ENCODE results near the gene NDE1. TPM values are rescaled to one million over a fixed set of nuclear protein-coding genes. Genes with fewer than 3 reads are reported as not detected.

NDE1 gene
- total and polyA plus RNA-seq, 9 of the 15 experiments (the other 6 are each of a cell fraction or from before 2014, with no cell fraction given): 3.1 to 59.9 (median 30.0) TPM

DNA sequence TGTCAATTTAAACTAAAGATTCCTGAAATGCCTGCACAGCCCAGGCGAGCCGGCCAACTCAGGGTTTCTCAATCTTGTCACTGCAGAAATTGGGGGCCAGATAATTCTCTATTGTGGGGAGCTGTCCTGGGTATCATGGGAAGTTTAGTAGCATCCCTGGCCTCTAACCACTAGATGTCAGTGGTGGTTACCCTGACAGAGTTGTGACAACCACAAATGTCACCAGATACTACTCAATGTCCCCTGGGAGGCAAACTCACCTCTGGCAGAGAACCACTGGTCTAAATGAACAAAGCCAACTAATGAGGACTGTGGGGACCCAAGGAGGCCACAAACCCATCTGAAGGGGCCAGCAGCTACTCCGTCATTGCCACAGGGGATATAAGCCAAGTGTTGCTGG is 115.8 kb downstream of the NDE1 start (continued):
- TF ChIP-seq SMARCA5 (IDR thresholded peaks at IDR 0.05) (no peak), ESRRA (IDR thresholded peaks at IDR 0.05; ENCODE audit: borderline replicate concordance, low read depth) (peak; percentile 61; the same call in 1 of the 2 replicates)

GRCh38 chr16:15766918-15767317 is 116.9 kb downstream of the NDE1 start:
- in situ Hi-C loops (cut with MboI): no loop called here
- CTCF ChIA-PET (ENCODE audit: low intra/inter-chr PET ratio): interaction anchor here (2.2 kb wide), 1 partner anchor 361 kb away, joined by 17 read pairs; no protein-coding TSS in a partner anchor
- FAIRE-seq: no peak

More at GRCh38 chr16:15766918-15767317, 116.9 kb downstream of the NDE1 start:
- H2AFZ ChIP-seq (ENCODE audit: low read depth, low read length): no peak overlapping the region
- TF ChIP-seq PHF20 (IDR thresholded peaks at IDR 0.05; ENCODE audit: partially characterized antibody): no peak
- TF ChIP-seq, protein P1, sequence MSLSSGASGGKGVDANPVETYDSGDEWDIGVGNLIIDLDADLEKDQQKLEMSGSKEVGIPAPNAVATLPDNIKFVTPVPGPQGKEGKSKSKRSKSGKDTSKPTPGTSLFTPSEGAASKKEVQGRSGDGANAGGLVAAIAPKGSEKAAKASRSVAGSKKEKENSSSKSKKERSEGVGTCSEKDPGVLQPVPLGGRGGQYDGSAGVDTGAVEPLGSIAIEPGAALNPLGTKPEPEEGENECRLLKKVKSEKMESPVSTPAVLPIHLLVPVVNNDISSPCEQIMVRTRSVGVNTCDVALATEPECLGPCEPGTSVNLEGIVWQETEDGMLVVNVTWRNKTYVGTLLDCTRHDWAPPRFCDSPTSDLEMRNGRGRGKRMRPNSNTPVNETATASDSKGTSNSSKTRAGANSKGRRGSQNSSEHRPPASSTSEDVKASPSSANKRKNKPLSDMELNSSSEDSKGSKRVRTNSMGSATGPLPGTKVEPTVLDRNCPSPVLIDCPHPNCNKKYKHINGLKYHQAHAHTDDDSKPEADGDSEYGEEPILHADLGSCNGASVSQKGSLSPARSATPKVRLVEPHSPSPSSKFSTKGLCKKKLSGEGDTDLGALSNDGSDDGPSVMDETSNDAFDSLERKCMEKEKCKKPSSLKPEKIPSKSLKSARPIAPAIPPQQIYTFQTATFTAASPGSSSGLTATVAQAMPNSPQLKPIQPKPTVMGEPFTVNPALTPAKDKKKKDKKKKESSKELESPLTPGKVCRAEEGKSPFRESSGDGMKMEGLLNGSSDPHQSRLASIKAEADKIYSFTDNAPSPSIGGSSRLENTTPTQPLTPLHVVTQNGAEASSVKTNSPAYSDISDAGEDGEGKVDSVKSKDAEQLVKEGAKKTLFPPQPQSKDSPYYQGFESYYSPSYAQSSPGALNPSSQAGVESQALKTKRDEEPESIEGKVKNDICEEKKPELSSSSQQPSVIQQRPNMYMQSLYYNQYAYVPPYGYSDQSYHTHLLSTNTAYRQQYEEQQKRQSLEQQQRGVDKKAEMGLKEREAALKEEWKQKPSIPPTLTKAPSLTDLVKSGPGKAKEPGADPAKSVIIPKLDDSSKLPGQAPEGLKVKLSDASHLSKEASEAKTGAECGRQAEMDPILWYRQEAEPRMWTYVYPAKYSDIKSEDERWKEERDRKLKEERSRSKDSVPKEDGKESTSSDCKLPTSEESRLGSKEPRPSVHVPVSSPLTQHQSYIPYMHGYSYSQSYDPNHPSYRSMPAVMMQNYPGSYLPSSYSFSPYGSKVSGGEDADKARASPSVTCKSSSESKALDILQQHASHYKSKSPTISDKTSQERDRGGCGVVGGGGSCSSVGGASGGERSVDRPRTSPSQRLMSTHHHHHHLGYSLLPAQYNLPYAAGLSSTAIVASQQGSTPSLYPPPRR (CRISPR knock-in tag; IDR thresholded peaks at IDR 0.05; ENCODE audit: borderline replicate concordance): no peak
- TF ChIP-seq CLOCK (CRISPR knock-in tag; IDR thresholded peaks at IDR 0.05; ENCODE audit: borderline replicate concordance): no peak
- TF ChIP-seq ZNF384 (IDR thresholded peaks at IDR 0.05; ENCODE audit: low read depth, low read length): no peak
- TF ChIP-seq ZSCAN32 (CRISPR knock-in tag; IDR thresholded peaks at IDR 0.05): no peak
- no peak for TF ChIP-seq CBX5 (IDR thresholded peaks at IDR 0.05; ENCODE audit: borderline replicate concordance, low read depth)
- no peak for TF ChIP-seq MBD2 (IDR thresholded peaks at IDR 0.05; ENCODE audit: borderline replicate concordance, low read depth)
- DNase-seq (ENCODE audit: extremely low read depth in 1 of 4, low spot score in 3 of 4): no peak
- ATAC-seq: no peak
- no peak overlapping the region for H3K27ac ChIP-seq (ENCODE audit: extremely low read depth, low read depth, low read length)
- no peak overlapping the region for H3K9ac ChIP-seq (ENCODE audit: insufficient read depth in 1 of 2, low read depth in 2 of 2, low read length in 2 of 2)
- H4K20me1 ChIP-seq (replicated peaks; ENCODE audit: control insufficient read depth, insufficient read depth, low read length): no peaks in the 10 kb centered on the region
- no peaks in the 10 kb centered on the region for H3K9me1 ChIP-seq (ENCODE audit: control insufficient read depth, insufficient read depth, low read length)
- H3K36me3 ChIP-seq (ENCODE audit: control insufficient read depth, insufficient read depth, low read length): no peaks in the 10 kb centered on the region
- H3K4me3 ChIP-seq: no peak overlapping the region
- BruUV-seq (replicated peaks): no TSS peak
- intact Hi-C loops (cut with micrococcal nuclease): loop anchor here (1.0 to 5.0 kb wide), 2 partner anchors 360 to 425 kb away; no protein-coding TSS in a partner anchor
- H3K79me2 ChIP-seq (ENCODE audit: control insufficient read depth, insufficient read depth, low read length): no peaks in the 10 kb centered on the region
- peaks cover 11 to 21% of the 10 kb centered on the region in 2 experiments; a peak in 4 of 5 replicates for H3K27me3 ChIP-seq (ENCODE audit: control insufficient read depth in 2 of 2, insufficient read depth in 2 of 2, low read length in 2 of 2)
- H3K4me2 ChIP-seq (ENCODE audit: insufficient read depth, low read length): no peak overlapping the region
- no peaks in the 10 kb centered on the region for H3K9me3 ChIP-seq (replicated peaks; ENCODE audit: control insufficient read depth, insufficient read depth, low read depth, low read length)
- WGBS (ENCODE audit: insufficient coverage, low coverage, missing lambda C conversion rate): 7% methylated on average over 5 of the region's 5 CpGs
- no peaks in the 10 kb centered on the region; a peak in 1 of 5 replicates for H3K4me1 ChIP-seq (replicated peaks in 1 of 2; ENCODE audit: control insufficient read depth in 2 of 2, insufficient read depth in 2 of 2, low read length in 2 of 2)
- POLR2A ChIA-PET: no interaction called here
